ENCODE data around the gene RAB20.

DNA sequence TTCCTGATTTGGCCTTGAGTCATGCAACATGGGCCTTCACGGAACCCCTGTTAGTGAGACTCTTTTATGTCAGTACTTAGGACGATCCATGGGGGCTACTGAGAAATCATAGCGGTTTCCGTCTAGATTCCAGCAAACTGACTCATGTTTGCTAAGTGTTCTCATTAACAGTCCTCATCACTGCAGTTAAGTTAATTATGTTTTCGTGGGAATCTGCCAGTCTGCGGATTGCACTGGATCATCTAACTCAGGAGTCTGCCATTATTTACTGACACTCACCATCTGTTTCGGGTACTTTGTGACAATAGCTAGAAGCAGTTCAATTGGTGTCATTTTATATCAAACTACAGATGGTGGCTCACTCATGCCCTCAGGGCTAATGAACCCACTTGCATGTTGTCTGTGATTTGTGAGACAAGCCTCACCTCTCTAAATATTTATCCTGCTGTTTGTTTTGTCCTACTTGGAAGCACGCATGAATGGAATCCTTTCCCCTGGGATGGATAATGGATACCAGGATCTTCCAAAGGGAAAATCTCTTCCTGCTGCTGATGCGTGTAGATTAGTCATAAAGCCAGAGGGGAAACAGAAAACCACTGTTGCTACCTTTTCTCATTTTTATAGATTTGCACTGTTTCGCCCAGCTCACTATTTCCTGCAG lies 61.8 kb downstream of the RAB20 start:
- no peak for TF ChIP-seq SIN3A (conservative IDR thresholded peaks at IDR 0.05 in 1 of 2, IDR thresholded peaks at IDR 0.05 in 1 of 2; ENCODE audit: low read depth in 1 of 2, low read length in 2 of 2)
- TF ChIP-seq, protein P1, sequence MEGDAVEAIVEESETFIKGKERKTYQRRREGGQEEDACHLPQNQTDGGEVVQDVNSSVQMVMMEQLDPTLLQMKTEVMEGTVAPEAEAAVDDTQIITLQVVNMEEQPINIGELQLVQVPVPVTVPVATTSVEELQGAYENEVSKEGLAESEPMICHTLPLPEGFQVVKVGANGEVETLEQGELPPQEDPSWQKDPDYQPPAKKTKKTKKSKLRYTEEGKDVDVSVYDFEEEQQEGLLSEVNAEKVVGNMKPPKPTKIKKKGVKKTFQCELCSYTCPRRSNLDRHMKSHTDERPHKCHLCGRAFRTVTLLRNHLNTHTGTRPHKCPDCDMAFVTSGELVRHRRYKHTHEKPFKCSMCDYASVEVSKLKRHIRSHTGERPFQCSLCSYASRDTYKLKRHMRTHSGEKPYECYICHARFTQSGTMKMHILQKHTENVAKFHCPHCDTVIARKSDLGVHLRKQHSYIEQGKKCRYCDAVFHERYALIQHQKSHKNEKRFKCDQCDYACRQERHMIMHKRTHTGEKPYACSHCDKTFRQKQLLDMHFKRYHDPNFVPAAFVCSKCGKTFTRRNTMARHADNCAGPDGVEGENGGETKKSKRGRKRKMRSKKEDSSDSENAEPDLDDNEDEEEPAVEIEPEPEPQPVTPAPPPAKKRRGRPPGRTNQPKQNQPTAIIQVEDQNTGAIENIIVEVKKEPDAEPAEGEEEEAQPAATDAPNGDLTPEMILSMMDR (IDR thresholded peaks at IDR 0.05; ENCODE audit: control extremely low read depth in 1 of 3, insufficient read depth in 1 of 3, low read depth in 1 of 3, low read length in 3 of 3): no peak
